SK-N-SH (cell line): ENCODE measurements around the gene GNAS-AS1. TPM values are rescaled to one million over a fixed set of nuclear protein-coding genes. Genes with fewer than 3 reads are reported as not detected.

Experiments used
- CTCF ChIA-PET: fragments of 300-600, 350-600 bp; formaldehyde crosslinking; extraction: SDS; loops from one replicate; lab custom pipeline; 2021; lab: Yijun Ruan, JAX
- POLR2A ChIA-PET: fragments of 350-600 bp; sonication (Branson Sonifier 250); formaldehyde crosslinking; extraction: SDS; loops from one replicate; lab custom pipeline; 2020; ENCODE audit warnings: antibody characterized with exemption, inconsistent platforms; lab: Yijun Ruan, JAX
- DNase-seq: peaks from one replicate; pipeline ENCODE4 v3.0.0; 2012
- H2AFZ ChIP-seq: fragments of 200-600 bp; sonication (generic); 2 replicates; pipeline ENCODE4 v1.8.1; 2016; ENCODE audit warnings: antibody characterized with exemption, mild to moderate bottlenecking, low read depth
- H3F3A ChIP-seq: fragments of 200-600 bp; sonication (generic); replicated peaks from 2 replicates; pipeline ENCODE3; 2016; ENCODE audit warnings: antibody characterized with exemption, mild to moderate bottlenecking; ENCODE audit not compliant: insufficient read depth
- H3K27ac ChIP-seq, 2 experiments: fragments of 200-500 bp in 1 of 2; fragments of 200-600 bp in 1 of 2; sonication (Bioruptor generic) in 1 of 2; sonication (generic), shearing (Covaris generic) in 1 of 2; 2 replicates each; pipeline versions ENCODE4 v1.5.1 to v1.6.1; 2014 to 2016; ENCODE audit warnings: low read depth in 2 of 2, inconsistent platforms in 1 of 2, low read length in 1 of 2, mild to moderate bottlenecking in 1 of 2, mixed read lengths in 1 of 2
- H3K27me3 ChIP-seq: fragments of 200-600 bp; sonication (generic), shearing (Covaris generic); 2 replicates; pipeline ENCODE4 v1.6.1; 2016; ENCODE audit warnings: mixed run types; ENCODE audit not compliant: insufficient read depth
- H3K36me3 ChIP-seq, 2 experiments: fragments of 200-500 bp in 1 of 2; fragments of 200-600 bp in 1 of 2; sonication (Bioruptor generic) in 1 of 2; sonication (generic) in 1 of 2; replicated peaks in 1 of 2; 2 replicates each; pipeline versions ENCODE3 to v1.5.1; 2014 to 2016; ENCODE audit warnings: low read length in 1 of 2, mild to moderate bottlenecking in 1 of 2; ENCODE audit not compliant: insufficient read depth in 2 of 2, control insufficient read depth in 1 of 2
- H3K4me1 ChIP-seq, 2 experiments: fragments of 200-500 bp in 1 of 2; fragments of 200-600 bp in 1 of 2; sonication (Bioruptor generic) in 1 of 2; sonication (generic), shearing (Covaris generic) in 1 of 2; 2 replicates each; pipeline versions ENCODE4 v1.5.1 to v1.6.1; 2014 to 2016; ENCODE audit warnings: low read depth in 1 of 2, low read length in 1 of 2, mixed run types in 1 of 2; ENCODE audit not compliant: insufficient read depth in 2 of 2, control insufficient read depth in 1 of 2
- H3K4me2 ChIP-seq: fragments of 200-600 bp; sonication (generic), shearing (Covaris generic); 2 replicates; pipeline ENCODE4 v1.6.1; 2017; ENCODE audit warnings: mixed run types
- H3K4me3 ChIP-seq, 2 experiments: fragments of 200-500 bp in 1 of 2; fragments of 200-600 bp in 1 of 2; sonication (Bioruptor generic) in 1 of 2; sonication (generic), shearing (Covaris generic) in 1 of 2; 2 replicates each; pipeline versions ENCODE4 v1.5.1 to v1.8.1; 2014 to 2016; ENCODE audit warnings: low read depth in 2 of 2, inconsistent platforms in 1 of 2, low read length in 1 of 2, mild to moderate bottlenecking in 1 of 2, mixed read lengths in 1 of 2, moderate library complexity in 1 of 2
- H3K79me2 ChIP-seq: fragments of 200-600 bp; sonication (generic); 2 replicates; pipeline ENCODE4 v1.8.1; 2017; ENCODE audit warnings: mild to moderate bottlenecking; ENCODE audit not compliant: insufficient read depth
- H3K9ac ChIP-seq: fragments of 200-600 bp; sonication (generic); 2 replicates; pipeline ENCODE4 v1.6.1; 2017; ENCODE audit warnings: mixed run types
- H3K9me2 ChIP-seq: fragments of 200-600 bp; sonication (generic); 2 replicates; pipeline ENCODE4 v1.6.1; 2017; ENCODE audit warnings: mixed run types
- H3K9me3 ChIP-seq: fragments of 200-600 bp; sonication (generic); 2 replicates; pipeline ENCODE4 v1.6.1; 2017; ENCODE audit warnings: mixed run types, mild to moderate bottlenecking, moderate library complexity
- H4K20me1 ChIP-seq: fragments of 200-600 bp; sonication (generic); 2 replicates; pipeline ENCODE4 v1.6.1; 2017; ENCODE audit warnings: mild to moderate bottlenecking, mixed run types; ENCODE audit not compliant: insufficient read depth
- ELF1 ChIP-seq: IDR thresholded peaks from 2 replicates; pipeline ENCODE4 v1.4.0; 2012
- EP300 ChIP-seq, 2 experiments: IDR thresholded peaks; 2 replicates each; pipeline versions ENCODE4 v1.4.0 to v1.6.1; 2012; ENCODE audit warnings: borderline replicate concordance in 1 of 2, low read depth in 1 of 2, low read length in 1 of 2
- EZH2phosphoT487 ChIP-seq: fragments of 200-600 bp; sonication (generic); IDR thresholded peaks from 2 replicates; pipeline ENCODE4 v1.6.1; 2017; ENCODE audit warnings: low read depth, mixed run types, mild to moderate bottlenecking, antibody characterized with exemption, moderate library complexity, borderline replicate concordance
- FOSL2 ChIP-seq: IDR thresholded peaks from 2 replicates; pipeline ENCODE4 v1.4.0; 2012; ENCODE audit warnings: low read depth, mild to moderate bottlenecking, moderate library complexity, borderline replicate concordance
- FOXJ3 ChIP-seq: sonication (generic); formaldehyde crosslinking; IDR thresholded peaks from 2 replicates; pipeline ENCODE4 v1.5.1; 2020; ENCODE audit warnings: mild to moderate bottlenecking, missing genetic modification reagents
- FOXM1 ChIP-seq: IDR thresholded peaks from 2 replicates; pipeline ENCODE4 v1.4.0; 2012; ENCODE audit warnings: low read depth, mild to moderate bottlenecking
- GATA2 ChIP-seq: sonication (generic); formaldehyde crosslinking; IDR thresholded peaks from 2 replicates; pipeline ENCODE4 v1.5.0; 2020; ENCODE audit warnings: mild to moderate bottlenecking, missing genetic modification reagents
- IRF3 ChIP-seq: fragments of 150-350 bp; IDR thresholded peaks from 2 replicates; pipeline ENCODE4 v1.6.1; 2016; ENCODE audit warnings: mild to moderate bottlenecking, low read depth, low read length
- JUND ChIP-seq: IDR thresholded peaks from 2 replicates; pipeline ENCODE4 v1.4.0; 2012
- MAX ChIP-seq: IDR thresholded peaks from 2 replicates; pipeline ENCODE4 v1.4.0; 2012; ENCODE audit warnings: low read depth
- NFIC ChIP-seq: IDR thresholded peaks from 2 replicates; pipeline ENCODE4 v1.4.0; 2012; ENCODE audit warnings: borderline replicate concordance
- NRF1 ChIP-seq: IDR thresholded peaks from 2 replicates; pipeline ENCODE4 v1.6.1; 2012; ENCODE audit warnings: low read depth, mild to moderate bottlenecking, low read length
- RAD21 ChIP-seq: IDR thresholded peaks from 2 replicates; pipeline ENCODE4 v1.6.1; 2012; ENCODE audit warnings: mild to moderate bottlenecking, low read length
- RCOR1 ChIP-seq: fragments of 150-350 bp; IDR thresholded peaks from 2 replicates; pipeline ENCODE4 v1.6.1; 2017; ENCODE audit warnings: antibody characterized with exemption, low read length
- SMC3 ChIP-seq: IDR thresholded peaks from 2 replicates; pipeline ENCODE4 v1.6.1; 2012; ENCODE audit warnings: low read depth, low read length, improper control_type of control experiment
- TAF1 ChIP-seq: IDR thresholded peaks from 2 replicates; pipeline ENCODE4 v1.6.1; 2012; ENCODE audit warnings: low read depth, mild to moderate bottlenecking, low read length, moderate library complexity, borderline replicate concordance
- TCF12 ChIP-seq: IDR thresholded peaks from 2 replicates; pipeline ENCODE4 v1.4.0; 2012
- TEAD4 ChIP-seq: IDR thresholded peaks from 2 replicates; pipeline ENCODE4 v1.4.0; 2012; ENCODE audit warnings: mild to moderate bottlenecking, borderline replicate concordance; ENCODE audit not compliant: insufficient read depth
- WGBS: methylation state at CpG from one replicate; pipeline ENCODE4 v1.1.6; 2017; ENCODE audit warnings: low lambda C conversion rate; 5-methylcytosine and 5-hydroxymethylcytosine counted together
- polyA plus RNA-seq, 3 experiments: library from polyadenylated mRNA; depleted of rRNA; stranded (reverse); fragments of >200 nt; gene quantifications; 2 replicates each; pipeline ENCODE4 v1.2.3, GENCODE V29; 2012
- TF ChIP-seq, protein P1 (sequence below): IDR thresholded peaks from 2 replicates; pipeline ENCODE4; 2012
- TF ChIP-seq, protein P2 (sequence below): IDR thresholded peaks from 2 replicates; pipeline ENCODE4 v1.4.0; 2012; ENCODE audit warnings: low read depth, borderline replicate concordance
- TF ChIP-seq, protein P3 (sequence below): fragments of 150-350 bp; IDR thresholded peaks from 2 replicates; pipeline ENCODE4 v1.6.1; 2017; ENCODE audit warnings: antibody characterized with exemption, low read length, low read depth, borderline replicate concordance

The GNAS-AS1 gene
- polyA plus RNA-seq, 1 of the 3 experiments (the other 2 are of a cell fraction), result 1.5 TPM

GRCh38 chr20:58816957-58817651 is 33.6 kb downstream of the GNAS-AS1 start:
- no peak overlapping the region for H3K27ac ChIP-seq
- DNase-seq, result no peak
- H3K9me2 ChIP-seq, result no peaks in the 10 kb centered on the region
- CTCF ChIA-PET, result interaction anchor here (0.8 to 1.1 kb wide), 2 partner anchors 678 to 702 kb away, joined by 3 read pairs; no protein-coding TSS in a partner anchor
- H2AFZ ChIP-seq, result no peak overlapping the region
- H3K79me2 ChIP-seq, result no peaks in the 10 kb centered on the region
- TF ChIP-seq FOXM1 (no peak), NFIC (no peak), RCOR1 (no peak), GATA2 (CRISPR knock-in tag) (no peak), EP300 (IDR thresholded peaks at IDR 0.05; ENCODE audit: borderline replicate concordance in 1 of 2, low read depth in 1 of 2, low read length in 1 of 2) (no peak), TCF12 (no peak)
- H3K9me3 ChIP-seq, result no peaks in the 10 kb centered on the region
- 70% methylated on average over 24 of the region's 30 CpGs for WGBS
- H3K36me3 ChIP-seq, result no peaks in the 10 kb centered on the region
- POLR2A ChIA-PET, result no interaction called here
- no peak overlapping the region for H3K4me2 ChIP-seq
- H3K4me3 ChIP-seq, result no peak overlapping the region
- no peaks in the 10 kb centered on the region for H3K27me3 ChIP-seq
- H3K4me1 ChIP-seq, result no peaks in the 10 kb centered on the region
- H4K20me1 ChIP-seq, result no peaks in the 10 kb centered on the region
- no peak overlapping the region for H3K9ac ChIP-seq
- H3F3A ChIP-seq, result no peaks in the 10 kb centered on the region

DNA sequence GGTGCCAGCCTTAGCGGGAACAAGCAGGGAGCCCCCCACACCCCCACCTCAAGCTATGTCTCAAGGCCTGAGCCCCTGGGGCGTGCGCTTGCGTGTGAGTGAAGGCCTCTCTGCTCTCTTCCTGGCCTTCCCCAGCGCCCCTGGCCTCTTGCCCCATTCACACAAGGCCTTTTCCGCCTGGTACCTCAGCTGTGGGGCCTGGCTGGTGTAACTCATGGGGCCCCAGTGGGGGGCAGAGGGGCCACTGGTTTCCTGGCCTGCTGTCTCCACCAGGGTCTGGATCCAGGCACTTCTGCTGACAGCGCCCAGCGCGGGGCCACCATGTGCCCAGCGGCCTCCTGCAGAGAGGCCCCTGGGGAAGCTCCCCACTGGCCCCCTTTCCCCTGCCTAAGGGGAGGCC is 34.7 kb downstream of the GNAS-AS1 start:
- no peaks in the 10 kb centered on the region for H3K79me2 ChIP-seq
- DNase-seq, result no peak
- no peaks in the 10 kb centered on the region for H3F3A ChIP-seq
- POLR2A ChIA-PET, result no interaction called here
- H4K20me1 ChIP-seq, result no peaks in the 10 kb centered on the region
- H3K9me2 ChIP-seq, result no peaks in the 10 kb centered on the region
- no peak overlapping the region for H3K4me2 ChIP-seq
- H2AFZ ChIP-seq, result no peak overlapping the region
- 80% methylated on average over 1 of the region's 10 CpGs for WGBS
- H3K9ac ChIP-seq, result no peak overlapping the region
- CTCF ChIA-PET, result interaction anchor here (1.1 kb wide), 1 partner anchor 679 kb away, joined by 3 read pairs; no protein-coding TSS in a partner anchor
- H3K4me1 ChIP-seq, result no peaks in the 10 kb centered on the region
- no peaks in the 10 kb centered on the region for H3K9me3 ChIP-seq
- H3K36me3 ChIP-seq, result no peaks in the 10 kb centered on the region
- TF ChIP-seq, protein P1, sequence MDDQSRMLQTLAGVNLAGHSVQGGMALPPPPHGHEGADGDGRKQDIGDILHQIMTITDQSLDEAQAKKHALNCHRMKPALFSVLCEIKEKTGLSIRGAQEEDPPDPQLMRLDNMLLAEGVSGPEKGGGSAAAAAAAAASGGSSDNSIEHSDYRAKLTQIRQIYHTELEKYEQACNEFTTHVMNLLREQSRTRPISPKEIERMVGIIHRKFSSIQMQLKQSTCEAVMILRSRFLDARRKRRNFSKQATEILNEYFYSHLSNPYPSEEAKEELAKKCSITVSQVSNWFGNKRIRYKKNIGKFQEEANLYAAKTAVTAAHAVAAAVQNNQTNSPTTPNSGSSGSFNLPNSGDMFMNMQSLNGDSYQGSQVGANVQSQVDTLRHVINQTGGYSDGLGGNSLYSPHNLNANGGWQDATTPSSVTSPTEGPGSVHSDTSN, result no peak
- TF ChIP-seq EZH2phosphoT487 (no peak), MAX (no peak), NRF1 (no peak), NFIC (no peak), JUND (no peak), RAD21 (no peak), TEAD4 (no peak), FOSL2 (no peak), ELF1 (no peak), SMC3 (no peak), IRF3 (no peak), TAF1 (no peak), FOXJ3 (CRISPR knock-in tag) (no peak)
- TF ChIP-seq, protein P2, sequence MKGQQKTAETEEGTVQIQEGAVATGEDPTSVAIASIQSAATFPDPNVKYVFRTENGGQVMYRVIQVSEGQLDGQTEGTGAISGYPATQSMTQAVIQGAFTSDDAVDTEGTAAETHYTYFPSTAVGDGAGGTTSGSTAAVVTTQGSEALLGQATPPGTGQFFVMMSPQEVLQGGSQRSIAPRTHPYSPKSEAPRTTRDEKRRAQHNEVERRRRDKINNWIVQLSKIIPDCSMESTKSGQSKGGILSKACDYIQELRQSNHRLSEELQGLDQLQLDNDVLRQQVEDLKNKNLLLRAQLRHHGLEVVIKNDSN, result no peak
- TF ChIP-seq, protein P3, sequence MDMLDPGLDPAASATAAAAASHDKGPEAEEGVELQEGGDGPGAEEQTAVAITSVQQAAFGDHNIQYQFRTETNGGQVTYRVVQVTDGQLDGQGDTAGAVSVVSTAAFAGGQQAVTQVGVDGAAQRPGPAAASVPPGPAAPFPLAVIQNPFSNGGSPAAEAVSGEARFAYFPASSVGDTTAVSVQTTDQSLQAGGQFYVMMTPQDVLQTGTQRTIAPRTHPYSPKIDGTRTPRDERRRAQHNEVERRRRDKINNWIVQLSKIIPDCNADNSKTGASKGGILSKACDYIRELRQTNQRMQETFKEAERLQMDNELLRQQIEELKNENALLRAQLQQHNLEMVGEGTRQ, result no peak
- no peaks in the 10 kb centered on the region for H3K27me3 ChIP-seq
- H3K4me3 ChIP-seq, result no peak overlapping the region
- no peak overlapping the region for H3K27ac ChIP-seq
